Naive B cell (primary cell): ENCODE measurements around the gene WDR48. TPM values are rescaled to one million over a fixed set of nuclear protein-coding genes. Genes with fewer than 3 reads are reported as not detected.

ENCODE experiments used
- ATAC-seq, 2 donors: fragments of 150-1000 bp; cut with Tn5 transposase; 2 replicates each; pipeline ENCODE4 v1.10.0; 2021; ENCODE audit warnings: low read depth in 2 of 2, mild to moderate bottlenecking in 2 of 2, moderate library complexity in 2 of 2
- DNase-seq: peaks from one replicate; pipeline ENCODE4 v3.0.0; 2022
- H3K27ac Mint-ChIP-seq, 6 donors: one replicate each; pipeline ENCODE4 v1.8.0; 2020 to 2022; ENCODE audit warnings: mild to moderate bottlenecking in 6 of 6, mixed read lengths in 6 of 6, moderate library complexity in 5 of 6, inconsistent platforms in 2 of 6
- H3K27me3 Mint-ChIP-seq, 3 donors: one replicate each; pipeline ENCODE4 v1.8.0; 2021 to 2022; ENCODE audit warnings: mixed read lengths in 3 of 3, mild to moderate bottlenecking in 1 of 3
- H3K36me3 Mint-ChIP-seq, 2 donors: one replicate each; pipeline ENCODE4 v1.8.0; 2020 to 2022; ENCODE audit warnings: mixed read lengths in 2 of 2, inconsistent platforms in 1 of 2, mild to moderate bottlenecking in 1 of 2
- H3K4me1 Mint-ChIP-seq, 3 donors: one replicate each; pipeline ENCODE4 v1.8.0; 2020 to 2022; ENCODE audit warnings: mixed read lengths in 3 of 3, inconsistent platforms in 1 of 3, mild to moderate bottlenecking in 1 of 3, moderate library complexity in 1 of 3
- H3K4me3 Mint-ChIP-seq, 8 donors: one replicate each; pipeline ENCODE4 v1.8.0; 2020 to 2022; ENCODE audit warnings: mild to moderate bottlenecking in 8 of 8, mixed read lengths in 8 of 8, moderate library complexity in 8 of 8, inconsistent platforms in 2 of 8
- H3K9me3 Mint-ChIP-seq, 7 donors: one replicate each; pipeline ENCODE4 v1.8.0; 2020 to 2022; ENCODE audit warnings: mixed read lengths in 7 of 7, mild to moderate bottlenecking in 5 of 7, inconsistent platforms in 2 of 7, moderate library complexity in 1 of 7
- polyA plus RNA-seq, 6 donors: library from polyadenylated mRNA; unstranded; fragments of 300-500 nt; fragmentation: Illumina TruSeq; gene quantifications; one replicate each; pipeline ENCODE4 v1.2.3, GENCODE V29; 2021; ENCODE audit warnings: low read depth in 6 of 6

WDR48 gene
- polyA plus RNA-seq, 6 donors from 2014 or later, result 23.5 to 66.0 (median 54.3) TPM

- DNase-seq (no peak), ATAC-seq (no peak)
- Mint-ChIP-seq H3K4me1 (peaks cover 57 to 68% (median 64%) of the 10 kb centered on the region in 3 donors), H3K9me3 (peaks cover 0 to 2% (median 0%) of the 10 kb centered on the region in 7 donors), H3K4me3 (peak overlapping the region in 3 of 8 donors; percentile 58 to 74 (median 68)), H3K27me3 (no peaks in the 10 kb centered on the region), H3K36me3 (peaks cover 8 to 9% of the 10 kb centered on the region in 2 donors), H3K27ac (peak overlapping the region in 4 of 6 donors; percentile 49 to 92 (median 74))
These were observed 91.5 kb downstream of the WDR48 start for GRCh38 chr3:39143051-39143885.

GRCh38 chr3:39144095-39144747, 92.4 kb downstream of the WDR48 start:
- ATAC-seq (no peak), DNase-seq (no peak)
- Mint-ChIP-seq H3K27me3 (no peaks in the 10 kb centered on the region), H3K36me3 (peaks cover 8 to 9% of the 10 kb centered on the region in 2 donors), H3K9me3 (peaks cover 0 to 2% (median 0%) of the 10 kb centered on the region in 7 donors), H3K4me1 (peaks cover 67 to 78% (median 71%) of the 10 kb centered on the region in 3 donors), H3K27ac (peak overlapping the region in 5 of 6 donors; percentile 21 to 88 (median 82)), H3K4me3 (peak overlapping the region in 3 of 8 donors; percentile 16 to 68 (median 53))

- peaks cover 73 to 84% (median 77%) of the 10 kb centered on the region in 3 donors for H3K4me1 Mint-ChIP-seq
- no peaks in the 10 kb centered on the region for H3K27me3 Mint-ChIP-seq
- H3K36me3 Mint-ChIP-seq, result peaks cover 8 to 9% of the 10 kb centered on the region in 2 donors
- peaks cover 0 to 2% (median 0%) of the 10 kb centered on the region in 7 donors for H3K9me3 Mint-ChIP-seq
- no peak for ATAC-seq
- peak overlapping the region in 4 of 6 donors; percentile 77 to 88 (median 82) for H3K27ac Mint-ChIP-seq
- peak overlapping the region in 5 of 8 donors; percentile 16 to 68 (median 53) for H3K4me3 Mint-ChIP-seq
- DNase-seq, result no peak
These were observed 93.0 kb downstream of the WDR48 start for GRCh38 chr3:39144748-39145380.

GRCh38 chr3:39146083-39146501, 94.3 kb downstream of the WDR48 start:
- H3K4me3 Mint-ChIP-seq, result peak overlapping the region; percentile 77 to 99 (median 89)
- H3K4me1 Mint-ChIP-seq, result peaks cover 79 to 88% (median 79%) of the 10 kb centered on the region in 3 donors
- H3K27me3 Mint-ChIP-seq, result no peaks in the 10 kb centered on the region
- peaks cover 8 to 9% of the 10 kb centered on the region in 2 donors for H3K36me3 Mint-ChIP-seq
- ATAC-seq, result no peak
- H3K9me3 Mint-ChIP-seq, result peaks cover 0 to 2% (median 0%) of the 10 kb centered on the region in 7 donors
- H3K27ac Mint-ChIP-seq, result peak overlapping the region; percentile 21 to 100 (median 88)
- no peak for DNase-seq

Other genes with a start within 250 kb of the WDR48 start
- gene SCN10A, start 235.8 kb upstream of the WDR48 start, polyA plus RNA-seq, result not detected
- gene SCN11A, start 72 bp upstream of the WDR48 start, polyA plus RNA-seq, result under 1 TPM in 1 of 6 donors, not detected in 5; 0.06 TPM
- 10 to 100 TPM; 19.7 to 36.7 (median 27.2) TPM for gene GORASP1, start 55.6 kb downstream of the WDR48 start, polyA plus RNA-seq
- gene TTC21A, start 55.7 kb downstream of the WDR48 start, polyA plus RNA-seq, result 10 to 100 TPM in 4 of 6 donors, 1 to 10 TPM in 2; 3.8 to 14.8 (median 11.2) TPM
- 10 to 100 TPM; 47.3 to 99.7 (median 64.4) TPM for gene CSRNP1, start 101.6 kb downstream of the WDR48 start, polyA plus RNA-seq
- gene XIRP1, start 140.6 kb downstream of the WDR48 start, polyA plus RNA-seq, result under 1 TPM in 1 of 6 donors, not detected in 5; 0.05 TPM
- 1 to 10 TPM in 5 of 6 donors, under 1 TPM in 1; 0.14 to 2.9 (median 1.3) TPM for gene CX3CR1, start 228.0 kb downstream of the WDR48 start, polyA plus RNA-seq